Endodermal cell (in vitro differentiated cells): ENCODE measurements around the gene QRICH2. TPM values are rescaled to one million over a fixed set of nuclear protein-coding genes. Genes with fewer than 3 reads are reported as not detected.

ENCODE experiments used
- DNase-seq: peaks from one replicate; pipeline ENCODE4 v3.0.0-alpha.2; 2017
- H3K27ac ChIP-seq: 2 replicates; pipeline ENCODE4 v1.5.1; 2013; ENCODE audit warnings: mild to moderate bottlenecking, low read depth, low read length, moderate library complexity
- H3K27me3 ChIP-seq: 2 replicates; pipeline ENCODE4 v1.6.1; 2013; ENCODE audit warnings: mild to moderate bottlenecking, low read length, moderate library complexity; ENCODE audit not compliant: insufficient read depth, control insufficient read depth, poor library complexity, severe bottlenecking
- H3K36me3 ChIP-seq: 2 replicates; pipeline ENCODE4 v1.7.0; 2013; ENCODE audit warnings: mild to moderate bottlenecking, low read length, moderate library complexity; ENCODE audit not compliant: control insufficient read depth, insufficient read depth
- H3K4me1 ChIP-seq: one replicate; pipeline ENCODE4 v1.7.0; 2013; ENCODE audit warnings: low read length; ENCODE audit not compliant: control insufficient read depth, insufficient read depth
- H3K4me3 ChIP-seq: 2 replicates; pipeline ENCODE4 v1.5.1; 2013; ENCODE audit warnings: mild to moderate bottlenecking, low read length, moderate library complexity
- H3K9ac ChIP-seq: 2 replicates; pipeline ENCODE4 v1.6.1; 2013; ENCODE audit warnings: mild to moderate bottlenecking, low read length, moderate library complexity; ENCODE audit not compliant: poor library complexity, severe bottlenecking; ENCODE audit errors: extremely low read depth
- H3K9me3 ChIP-seq: 2 replicates; pipeline ENCODE4 v1.6.1; 2013; ENCODE audit warnings: mild to moderate bottlenecking, low read length, moderate library complexity; ENCODE audit not compliant: control insufficient read depth
- H3K27ac Mint-ChIP-seq: 2 replicates; pipeline ENCODE4 v1.8.0; 2020; ENCODE audit warnings: mixed read lengths
- H3K27me3 Mint-ChIP-seq: 2 replicates; pipeline ENCODE4 v1.8.0; 2021; ENCODE audit warnings: mild to moderate bottlenecking, mixed read lengths; ENCODE audit not compliant: insufficient read depth
- H3K36me3 Mint-ChIP-seq: 2 replicates; pipeline ENCODE4 v1.8.0; 2020; ENCODE audit warnings: low read depth, mixed read lengths
- H3K4me1 Mint-ChIP-seq: 2 replicates; pipeline ENCODE4 v1.8.0; 2020; ENCODE audit warnings: mixed read lengths
- H3K4me3 Mint-ChIP-seq: 2 replicates; pipeline ENCODE4 v1.8.0; 2020; ENCODE audit warnings: mild to moderate bottlenecking, moderate library complexity, mixed read lengths
- H3K9me3 Mint-ChIP-seq: 2 replicates; pipeline ENCODE4 v1.8.0; 2020; ENCODE audit warnings: mild to moderate bottlenecking, mixed read lengths
- CTCF ChIP-seq: fragments of 200-600 bp; sonication (generic); conservative IDR thresholded peaks from 2 replicates; pipeline ENCODE4 v1.5.0; 2021; ENCODE audit warnings: antibody characterized with exemption, mild to moderate bottlenecking
- WGBS, 2 experiments: methylation state at CpG; one replicate each; pipeline versions ENCODE4 v1.1.5 to v1.1.7; 2013; ENCODE audit warnings: missing lambda C conversion rate in 2 of 2, mixed read lengths in 1 of 2; ENCODE audit not compliant: insufficient coverage in 1 of 2, insufficient read length in 1 of 2; 5-methylcytosine and 5-hydroxymethylcytosine counted together
- total RNA-seq, 2 donors: library from RNA; stranded (reverse); fragmentation: NEBNext Ultra II Directional in 1 of 2; extraction: Animal tissue kit (Norgen Biotek cat#: 25700) in 1 of 2; gene quantifications; 2 replicates in 1 of 2; 3 replicates in 1 of 2; pipeline ENCODE4 v1.2.1, GENCODE V29; 2021

The QRICH2 gene
- total RNA-seq, 2 donors from 2014 or later, result 3.5 to 5.0 TPM

- H3K27ac ChIP-seq, result no peak overlapping the region
- H3K9ac ChIP-seq, result peak overlapping the region; percentile 88
- no peaks in the 10 kb centered on the region for H3K9me3 ChIP-seq
- peaks cover 14% of the 10 kb centered on the region for H3K36me3 Mint-ChIP-seq
- H3K27me3 ChIP-seq, result no peaks in the 10 kb centered on the region
- peaks cover 30% of the 10 kb centered on the region for H3K4me1 Mint-ChIP-seq
- H3K27ac Mint-ChIP-seq, result peak overlapping the region; percentile 91
- H3K36me3 ChIP-seq, result peaks cover 18% of the 10 kb centered on the region
- H3K9me3 Mint-ChIP-seq, result no peaks in the 10 kb centered on the region
- TF ChIP-seq CTCF, result no peak
- peak overlapping the region; percentile 94 for H3K4me3 ChIP-seq
- peak overlapping the region; percentile 79 for H3K4me3 Mint-ChIP-seq
- H3K4me1 ChIP-seq, result peaks cover 19% of the 10 kb centered on the region
- no peaks in the 10 kb centered on the region for H3K27me3 Mint-ChIP-seq
- 92 to 94% methylated on average over 4 of the region's 4 CpGs for WGBS, 2 experiments
- DNase-seq, result no peak
Observed at GRCh38 chr17:76267051-76267576, 41.0 kb downstream of the QRICH2 start.

- H3K27me3 ChIP-seq, result no peaks in the 10 kb centered on the region
- H3K36me3 ChIP-seq, result peaks cover 18% of the 10 kb centered on the region
- Mint-ChIP-seq H3K36me3 (peaks cover 14% of the 10 kb centered on the region), H3K4me3 (peak overlapping the region; percentile 79), H3K27me3 (no peaks in the 10 kb centered on the region), H3K27ac (peak overlapping the region; percentile 91), H3K4me1 (peaks cover 30% of the 10 kb centered on the region), H3K9me3 (no peaks in the 10 kb centered on the region)
- H3K9ac ChIP-seq, result peak overlapping the region; percentile 88
- no peak for DNase-seq
- 16 to 33% methylated on average over 2 to 11 of the region's 12 CpGs for WGBS, 2 experiments
- TF ChIP-seq CTCF, result no peak
- H3K4me1 ChIP-seq, result peaks cover 22% of the 10 kb centered on the region
- H3K27ac ChIP-seq, result peak overlapping the region; percentile 66
- H3K9me3 ChIP-seq, result no peaks in the 10 kb centered on the region
- peak overlapping the region; percentile 94 for H3K4me3 ChIP-seq
Observed at GRCh38 chr17:76266244-76266938, 41.7 kb downstream of the QRICH2 start.

- no peak for TF ChIP-seq CTCF
- H3K9me3 ChIP-seq, result no peaks in the 10 kb centered on the region
- H3K36me3 Mint-ChIP-seq, result peaks cover 14% of the 10 kb centered on the region
- peak; percentile 88 for DNase-seq
- peaks cover 22% of the 10 kb centered on the region for H3K4me1 ChIP-seq
- H3K27me3 ChIP-seq, result no peaks in the 10 kb centered on the region
- WGBS, 2 experiments, result 0% methylated on average over 76 of the region's 76 CpGs; no CpG with 5 or more reads in 1 of the 2 experiments
- peak overlapping the region; percentile 94 for H3K4me3 ChIP-seq
- no peak overlapping the region for H3K27ac Mint-ChIP-seq
- peaks cover 18% of the 10 kb centered on the region for H3K36me3 ChIP-seq
- peak overlapping the region; percentile 66 for H3K27ac ChIP-seq
- no peaks in the 10 kb centered on the region for H3K27me3 Mint-ChIP-seq
- H3K9ac ChIP-seq, result peak overlapping the region; percentile 88
- H3K4me3 Mint-ChIP-seq, result peak overlapping the region; percentile 79
- peaks cover 27% of the 10 kb centered on the region for H3K4me1 Mint-ChIP-seq
- no peaks in the 10 kb centered on the region for H3K9me3 Mint-ChIP-seq
Observed at GRCh38 chr17:76265624-76266243, 42.3 kb downstream of the QRICH2 start.
